ENCODE results near the gene EVC.

EVC gene

DNA sequence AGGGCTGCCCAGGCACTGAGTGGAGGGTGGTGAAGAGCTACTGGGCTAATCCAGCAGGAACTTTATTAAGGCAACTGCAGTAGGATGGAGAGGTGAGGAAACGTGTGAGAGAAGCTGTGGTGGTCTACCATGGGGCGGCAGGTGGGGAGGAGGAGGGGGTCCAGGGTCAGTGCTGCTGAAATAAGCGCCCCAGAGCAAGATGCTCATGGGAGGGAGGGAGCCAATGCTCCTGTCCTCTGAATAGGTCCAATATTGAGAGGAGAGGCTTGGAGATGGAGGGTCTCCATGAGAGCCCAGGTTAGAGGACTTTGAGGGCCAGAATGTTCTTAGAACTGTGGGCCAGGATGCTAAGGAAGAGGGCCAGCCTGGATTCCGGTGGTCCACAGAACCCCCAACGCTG lies 35.2 kb downstream of the EVC start:
- H3K36me3 ChIP-seq (ENCODE audit: control insufficient read depth, insufficient read depth, low read length) = peaks cover 5% of the 10 kb centered on the region
- no peak overlapping the region for H3K4me3 ChIP-seq (ENCODE audit: low read length)
- H3K27ac ChIP-seq (ENCODE audit: low read depth, low read length) = no peak overlapping the region
- no peak overlapping the region for H3K9ac ChIP-seq (ENCODE audit: low read length)
- peaks cover 3% of the 10 kb centered on the region for H3K4me1 ChIP-seq (ENCODE audit: control insufficient read depth, insufficient read depth, low read length)
- H3K27me3 ChIP-seq (ENCODE audit: control insufficient read depth, insufficient read depth, low read length) = no peaks in the 10 kb centered on the region

DNA sequence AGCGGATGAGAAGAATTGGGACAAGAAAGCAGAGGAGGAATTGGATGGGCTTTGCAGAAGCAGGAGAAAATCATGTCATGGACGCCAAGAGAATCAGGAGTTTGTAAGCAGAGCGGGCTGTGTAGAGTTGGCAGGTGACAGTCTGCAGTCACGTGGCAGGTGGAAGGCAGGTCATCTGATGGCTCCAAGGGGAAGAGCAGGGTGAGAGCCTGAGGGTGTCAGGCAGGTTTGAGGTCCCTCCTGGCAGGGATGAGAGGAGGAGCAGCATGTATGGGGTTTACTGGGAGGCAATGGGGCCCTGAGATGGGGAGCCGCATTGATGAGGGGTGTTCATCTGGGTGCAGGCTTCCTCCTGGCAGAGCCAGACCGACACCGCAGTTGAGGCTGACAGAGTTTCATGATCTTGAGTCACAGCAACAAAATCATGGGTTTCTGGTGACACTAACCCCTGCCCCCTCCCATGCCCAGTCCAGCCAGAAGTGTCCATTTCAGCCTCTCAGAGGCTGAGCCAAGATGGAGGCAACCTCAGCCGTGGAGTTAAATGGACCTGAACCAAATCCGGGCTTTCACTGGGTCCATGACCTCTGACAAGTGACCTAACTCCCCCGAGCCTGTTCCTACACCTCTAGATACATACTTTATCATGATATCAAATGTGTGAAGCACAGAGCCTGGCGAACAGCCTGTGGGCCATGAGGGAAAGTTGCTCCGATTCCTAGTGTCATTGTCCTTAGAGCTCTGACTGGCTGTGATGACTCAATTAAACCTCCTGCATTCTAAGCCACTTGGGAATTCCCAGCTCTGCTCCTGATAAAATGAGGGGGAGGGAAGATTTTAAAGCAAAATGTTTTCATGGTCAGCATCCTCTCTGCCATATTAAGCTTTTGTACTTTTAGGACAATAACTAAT lies 36.1 kb downstream of the EVC start:
- H3K27ac ChIP-seq (ENCODE audit: low read depth, low read length) = no peak overlapping the region
- no peaks in the 10 kb centered on the region for H3K27me3 ChIP-seq (ENCODE audit: control insufficient read depth, insufficient read depth, low read length)
- H3K9ac ChIP-seq (ENCODE audit: low read length) = no peak overlapping the region
- no peak overlapping the region for H3K4me3 ChIP-seq (ENCODE audit: low read length)
- peaks cover 3% of the 10 kb centered on the region for H3K4me1 ChIP-seq (ENCODE audit: control insufficient read depth, insufficient read depth, low read length)
- peaks cover 5% of the 10 kb centered on the region for H3K36me3 ChIP-seq (ENCODE audit: control insufficient read depth, insufficient read depth, low read length)

DNA sequence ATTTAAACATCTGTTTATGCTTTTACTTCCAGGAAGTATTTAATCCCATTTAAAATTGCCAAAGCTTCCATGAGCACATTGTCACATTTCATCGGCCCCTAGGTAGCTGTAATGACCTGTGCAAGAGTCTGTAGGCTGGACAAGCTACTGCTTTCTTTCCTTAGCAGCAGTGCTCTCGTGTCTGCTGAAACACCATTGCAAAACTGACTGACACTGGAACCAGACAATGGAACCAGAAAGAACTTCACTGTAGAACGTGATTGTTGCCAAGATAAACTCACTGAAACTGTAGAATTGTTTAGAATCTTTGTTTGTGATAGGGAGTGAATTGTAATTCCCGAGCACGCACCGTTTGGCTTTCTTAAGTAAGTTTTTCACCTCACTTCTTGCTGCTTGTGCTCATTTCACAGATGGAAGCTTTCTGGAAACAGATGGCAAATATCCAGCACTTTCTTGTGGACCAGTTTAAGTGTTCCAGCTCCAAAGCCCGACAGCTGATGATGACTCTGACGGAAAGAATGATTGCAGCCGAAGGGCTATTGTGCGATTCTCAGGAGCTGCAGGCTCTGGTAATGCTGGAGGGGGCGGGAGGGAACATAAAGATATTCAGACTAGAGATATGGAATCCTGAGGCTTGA lies 36.9 kb downstream of the EVC start:
- Histone ChIP-seq H3K36me3 (ENCODE audit: control insufficient read depth, insufficient read depth, low read length) (peaks cover 5% of the 10 kb centered on the region), H3K4me3 (ENCODE audit: low read length) (no peak overlapping the region), H3K4me1 (ENCODE audit: control insufficient read depth, insufficient read depth, low read length) (peaks cover 3% of the 10 kb centered on the region), H3K27ac (ENCODE audit: low read depth, low read length) (no peak overlapping the region), H3K27me3 (ENCODE audit: control insufficient read depth, insufficient read depth, low read length) (no peaks in the 10 kb centered on the region), H3K9ac (ENCODE audit: low read length) (no peak overlapping the region)

DNA sequence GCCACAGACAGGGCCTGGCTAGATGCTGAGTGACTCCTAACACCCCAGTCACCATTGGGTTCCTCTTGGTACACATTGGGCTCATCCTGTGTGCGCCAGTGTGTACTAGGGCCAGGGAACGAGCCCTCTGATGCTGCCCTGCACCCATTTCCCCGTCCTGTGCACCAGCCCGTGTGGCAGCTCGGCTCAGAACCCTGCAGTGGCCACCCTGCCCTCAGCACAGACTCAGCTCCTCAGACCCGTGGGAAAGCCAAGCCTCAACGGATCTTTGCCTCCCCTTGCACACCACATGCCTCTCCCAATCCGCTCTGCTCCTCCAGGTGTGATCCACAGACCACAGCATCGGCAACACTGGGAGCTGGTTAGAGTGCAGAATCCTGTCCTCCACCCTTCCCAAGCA lies 38.6 kb downstream of the EVC start:
- Histone ChIP-seq H3K9ac (ENCODE audit: low read length) (no peak overlapping the region), H3K36me3 (ENCODE audit: control insufficient read depth, insufficient read depth, low read length) (peaks cover 7% of the 10 kb centered on the region), H3K27ac (ENCODE audit: low read depth, low read length) (no peak overlapping the region), H3K4me3 (ENCODE audit: low read length) (no peak overlapping the region), H3K27me3 (ENCODE audit: control insufficient read depth, insufficient read depth, low read length) (no peaks in the 10 kb centered on the region), H3K4me1 (ENCODE audit: control insufficient read depth, insufficient read depth, low read length) (peaks cover 3% of the 10 kb centered on the region)

DNA sequence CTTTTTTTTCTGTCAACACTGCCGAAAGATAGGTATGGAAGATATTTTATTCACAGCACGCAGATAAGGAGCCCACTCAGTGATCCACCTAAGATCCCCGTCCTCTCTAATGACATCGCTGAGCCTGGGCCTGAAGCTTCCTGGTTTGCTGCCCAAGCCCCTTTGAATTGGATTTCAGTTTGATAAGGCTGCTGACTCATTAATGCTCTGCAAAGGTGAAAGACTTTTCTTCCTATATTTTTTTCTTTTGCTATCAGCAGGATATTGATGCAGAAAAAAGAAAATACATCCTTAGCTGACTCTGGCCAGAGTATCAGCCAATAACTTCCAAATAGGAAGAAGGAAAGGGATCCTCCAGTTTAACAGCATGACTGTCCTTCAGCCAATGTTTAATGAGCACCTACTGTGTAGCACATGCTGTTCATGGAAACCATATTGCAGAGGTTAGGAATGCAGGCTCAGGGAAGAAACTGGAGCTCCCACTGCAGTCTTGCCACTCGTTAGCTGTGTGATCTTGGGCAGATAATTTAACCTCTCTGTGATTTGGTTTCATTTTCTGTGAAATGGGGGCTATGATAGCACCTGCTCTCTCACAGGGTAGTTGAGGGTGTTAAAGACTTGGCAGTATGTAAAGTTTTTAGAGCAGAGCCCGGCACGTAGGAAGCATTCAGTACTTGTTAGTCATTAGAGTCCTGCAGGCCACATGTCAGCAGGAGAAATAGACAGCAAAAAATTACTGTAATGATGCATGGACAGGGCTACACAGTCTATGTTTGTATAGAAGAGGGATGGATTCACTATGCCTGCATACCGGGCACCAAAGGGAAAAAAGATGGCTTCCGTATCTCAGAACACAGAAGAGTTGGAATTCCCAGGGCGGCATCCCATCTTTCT lies 39.3 kb downstream of the EVC start:
- Histone ChIP-seq H3K4me1 (ENCODE audit: control insufficient read depth, insufficient read depth, low read length) (peaks cover 3% of the 10 kb centered on the region), H3K9ac (ENCODE audit: low read length) (no peak overlapping the region), H3K4me3 (ENCODE audit: low read length) (no peak overlapping the region), H3K27ac (ENCODE audit: low read depth, low read length) (no peak overlapping the region), H3K36me3 (ENCODE audit: control insufficient read depth, insufficient read depth, low read length) (peaks cover 9% of the 10 kb centered on the region), H3K27me3 (ENCODE audit: control insufficient read depth, insufficient read depth, low read length) (no peaks in the 10 kb centered on the region)

DNA sequence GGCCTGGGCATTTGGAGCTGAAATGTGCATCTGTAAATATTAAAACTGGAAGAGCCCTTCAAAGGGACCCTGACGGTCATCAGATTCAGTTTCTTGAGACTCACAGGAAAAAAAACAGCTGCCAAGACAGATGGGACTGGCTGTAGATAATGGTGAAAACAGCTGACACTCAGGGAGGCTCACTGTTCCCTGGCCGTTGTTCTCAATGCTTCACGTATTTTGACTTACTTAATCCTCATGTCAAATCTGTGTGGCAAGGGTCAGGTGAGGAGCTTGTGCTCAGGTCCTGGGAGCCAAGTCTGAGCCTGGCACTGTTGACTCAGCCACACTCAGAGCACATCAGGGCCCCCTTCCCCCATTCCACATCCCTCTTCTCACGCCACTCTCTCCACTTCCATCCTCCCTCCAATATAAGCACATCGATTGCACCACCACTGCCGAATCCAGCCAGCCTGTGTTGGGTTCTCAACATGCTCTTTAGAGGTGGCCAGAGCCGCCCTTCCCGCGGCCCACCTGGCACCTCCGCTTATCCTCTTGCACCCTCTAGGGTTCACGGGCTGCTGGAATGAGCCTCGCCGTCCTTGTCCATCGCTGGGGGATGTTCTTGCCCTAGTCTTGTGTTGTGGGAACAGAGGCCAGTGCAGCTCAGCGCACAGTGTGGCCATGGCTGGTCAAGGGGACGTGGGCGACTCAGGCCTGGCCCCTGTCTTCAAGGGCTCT lies 40.1 kb downstream of the EVC start:
- Histone ChIP-seq H3K4me3 (ENCODE audit: low read length) (no peak overlapping the region), H3K4me1 (ENCODE audit: control insufficient read depth, insufficient read depth, low read length) (peaks cover 3% of the 10 kb centered on the region), H3K27me3 (ENCODE audit: control insufficient read depth, insufficient read depth, low read length) (no peaks in the 10 kb centered on the region), H3K9ac (ENCODE audit: low read length) (no peak overlapping the region), H3K27ac (ENCODE audit: low read depth, low read length) (no peak overlapping the region), H3K36me3 (ENCODE audit: control insufficient read depth, insufficient read depth, low read length) (peaks cover 15% of the 10 kb centered on the region)

DNA sequence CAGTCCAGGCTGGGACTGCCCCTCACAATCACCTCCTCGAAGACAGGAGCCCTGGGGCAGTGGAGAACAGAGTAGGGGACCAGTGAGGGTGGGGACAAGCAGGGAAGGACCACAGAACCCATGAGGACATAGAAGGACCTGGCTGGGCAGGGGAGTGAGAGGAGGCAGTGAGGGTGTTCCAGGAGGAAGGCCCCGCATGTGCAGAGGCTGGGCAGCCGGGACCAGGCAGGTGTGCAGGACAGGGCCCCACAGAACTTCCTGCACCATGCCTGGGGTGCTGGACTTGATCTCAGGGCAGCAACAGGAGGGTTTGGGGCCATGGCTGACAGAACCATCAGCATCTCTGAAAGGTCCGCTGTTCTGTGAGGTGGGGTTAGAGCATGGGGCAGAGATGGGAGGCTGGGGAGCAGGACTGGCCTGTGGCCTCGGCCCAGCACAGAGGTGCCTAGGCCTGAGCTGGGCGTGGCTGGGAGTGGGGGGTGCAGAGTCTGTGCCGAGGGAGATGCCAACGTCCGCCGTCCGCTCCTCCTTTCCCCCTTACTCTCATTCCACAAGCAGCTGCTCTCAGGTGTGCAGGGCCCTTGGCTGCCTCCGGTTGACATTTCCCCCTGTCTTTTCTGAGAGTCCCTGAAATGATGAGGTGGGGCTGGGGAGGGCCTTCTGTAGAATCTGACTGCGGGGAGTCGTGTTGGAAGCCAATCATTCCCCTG lies 40.8 kb downstream of the EVC start:
- H3K4me3 ChIP-seq (ENCODE audit: low read length) = no peak overlapping the region
- H3K27me3 ChIP-seq (ENCODE audit: control insufficient read depth, insufficient read depth, low read length) = no peaks in the 10 kb centered on the region
- H3K9ac ChIP-seq (ENCODE audit: low read length) = no peak overlapping the region
- H3K4me1 ChIP-seq (ENCODE audit: control insufficient read depth, insufficient read depth, low read length) = peaks cover 3% of the 10 kb centered on the region
- no peak overlapping the region for H3K27ac ChIP-seq (ENCODE audit: low read depth, low read length)
- peaks cover 15% of the 10 kb centered on the region for H3K36me3 ChIP-seq (ENCODE audit: control insufficient read depth, insufficient read depth, low read length)

DNA sequence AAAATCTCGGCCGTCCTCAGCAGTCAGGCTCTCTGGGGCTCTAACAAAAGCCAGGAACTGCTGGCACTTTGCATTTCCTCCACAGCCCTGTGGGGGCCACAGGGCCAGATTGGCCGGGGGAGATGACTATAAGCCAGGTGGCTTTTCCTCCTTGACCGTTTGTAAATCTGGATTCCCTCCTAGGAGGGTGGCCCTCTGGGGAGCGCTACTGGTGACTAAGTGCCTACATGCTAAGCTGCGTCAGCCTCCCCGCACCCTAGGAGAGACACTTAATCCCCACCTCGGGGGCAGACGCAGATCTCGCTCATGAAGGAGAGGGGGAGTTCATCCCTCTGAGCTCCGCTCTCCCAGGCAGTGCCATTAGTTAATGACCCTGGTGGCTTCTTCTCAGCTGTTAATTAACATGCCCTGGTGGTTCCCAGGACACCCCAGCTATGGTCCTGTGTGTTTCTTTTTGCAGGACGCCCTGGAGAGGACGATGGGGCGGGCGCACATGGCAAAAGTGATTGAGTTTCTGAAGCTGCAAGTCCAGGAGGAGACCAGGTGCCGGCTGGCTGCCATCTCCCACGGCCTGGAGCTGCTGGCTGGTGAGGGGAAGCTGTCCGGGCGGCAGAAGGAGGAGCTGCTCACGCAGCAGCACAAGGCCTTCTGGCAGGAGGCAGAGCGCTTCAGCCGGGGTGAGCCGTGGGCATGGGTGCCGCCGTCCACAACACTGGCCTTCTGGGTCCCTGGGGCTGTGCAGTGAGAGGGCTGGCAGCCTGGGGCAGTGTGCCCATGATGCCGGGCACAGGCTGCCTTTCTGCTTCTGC lies 41.6 kb downstream of the EVC start:
- Histone ChIP-seq H3K4me3 (ENCODE audit: low read length) (no peak overlapping the region), H3K36me3 (ENCODE audit: control insufficient read depth, insufficient read depth, low read length) (peaks cover 18% of the 10 kb centered on the region), H3K27ac (ENCODE audit: low read depth, low read length) (no peak overlapping the region), H3K4me1 (ENCODE audit: control insufficient read depth, insufficient read depth, low read length) (no peaks in the 10 kb centered on the region), H3K27me3 (ENCODE audit: control insufficient read depth, insufficient read depth, low read length) (no peaks in the 10 kb centered on the region), H3K9ac (ENCODE audit: low read length) (no peak overlapping the region)

DNA sequence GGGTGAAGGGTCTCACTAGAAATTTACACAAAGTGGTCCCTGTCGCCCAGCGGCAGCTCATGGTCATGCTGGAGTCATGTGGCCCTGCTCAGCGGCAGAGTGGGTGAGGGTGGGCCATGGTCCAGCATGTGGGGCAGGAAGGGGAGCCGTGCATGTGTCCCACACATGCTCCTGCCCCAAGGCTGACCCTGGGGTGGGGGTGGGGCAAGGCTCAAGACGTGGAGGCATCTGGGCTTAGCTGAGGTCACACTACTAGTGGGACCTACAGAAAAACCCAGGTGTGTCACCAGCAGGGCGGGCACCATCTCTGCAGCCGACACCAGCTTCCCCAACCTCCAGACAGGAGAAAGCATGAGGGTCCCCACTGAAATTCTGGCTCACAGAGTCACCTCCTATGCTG lies 42.4 kb downstream of the EVC start:
- no peak overlapping the region for H3K4me3 ChIP-seq (ENCODE audit: low read length)
- H3K36me3 ChIP-seq (ENCODE audit: control insufficient read depth, insufficient read depth, low read length) = peaks cover 18% of the 10 kb centered on the region
- no peaks in the 10 kb centered on the region for H3K4me1 ChIP-seq (ENCODE audit: control insufficient read depth, insufficient read depth, low read length)
- H3K27me3 ChIP-seq (ENCODE audit: control insufficient read depth, insufficient read depth, low read length) = no peaks in the 10 kb centered on the region
- H3K27ac ChIP-seq (ENCODE audit: low read depth, low read length) = no peak overlapping the region
- no peak overlapping the region for H3K9ac ChIP-seq (ENCODE audit: low read length)

DNA sequence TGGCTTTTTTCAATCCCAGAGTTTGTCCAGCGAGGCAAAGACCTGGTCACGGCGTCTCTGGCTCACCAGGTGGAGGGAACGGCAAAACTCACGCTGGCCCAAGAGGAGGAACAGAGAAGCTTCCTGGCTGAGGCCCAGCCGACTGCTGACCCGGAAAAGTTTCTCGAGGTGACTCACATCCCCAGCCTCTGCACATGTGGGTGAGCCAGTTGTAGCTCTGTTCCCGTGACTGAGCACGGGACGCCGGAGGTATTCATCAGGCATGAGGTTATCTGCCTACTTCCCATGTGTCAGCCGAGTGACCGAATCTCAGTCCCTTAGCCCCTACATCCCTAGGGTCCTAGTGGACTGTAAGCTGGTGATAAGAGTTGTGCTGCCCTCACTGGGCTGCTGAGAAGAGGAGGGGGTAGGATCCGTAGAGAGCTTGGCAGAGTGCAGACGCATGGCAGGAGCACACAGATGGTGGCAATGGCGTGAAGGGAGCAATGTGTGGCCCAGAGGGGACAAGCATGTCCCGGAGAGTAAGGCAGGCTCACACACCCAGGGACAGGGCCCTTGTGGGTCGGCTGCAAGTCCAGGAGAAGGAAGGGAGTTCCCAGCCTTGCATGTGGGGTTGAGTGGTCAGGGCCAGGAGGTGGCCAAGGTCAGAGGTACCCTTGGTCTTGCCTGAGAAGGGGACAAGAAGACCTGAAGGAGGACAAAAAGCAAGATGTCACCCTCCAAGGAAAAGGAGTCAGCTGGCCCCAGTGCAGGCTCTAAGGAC lies 42.9 kb downstream of the EVC start:
- Histone ChIP-seq H3K4me1 (ENCODE audit: control insufficient read depth, insufficient read depth, low read length) (no peaks in the 10 kb centered on the region), H3K27ac (ENCODE audit: low read depth, low read length) (no peak overlapping the region), H3K36me3 (ENCODE audit: control insufficient read depth, insufficient read depth, low read length) (peaks cover 18% of the 10 kb centered on the region), H3K9ac (ENCODE audit: low read length) (no peak overlapping the region), H3K4me3 (ENCODE audit: low read length) (no peak overlapping the region), H3K27me3 (ENCODE audit: control insufficient read depth, insufficient read depth, low read length) (no peaks in the 10 kb centered on the region)
